RWPE2 (cell line): Measurements from ENCODE around the gene SSTR3.

Source experiments
- ATAC-seq: fragments of 200-7000 bp; cut with Tn5 transposase; 3 replicates; pipeline ENCODE4 v1.9.1; 2021; ENCODE audit warnings: low read depth
- DNase-seq: peaks from one replicate; pipeline ENCODE4 v3.0.0-alpha.2; 2020; ENCODE audit warnings: low spot score
- H3K27ac ChIP-seq: fragments of 450-650 bp; 2 replicates; pipeline ENCODE4 v1.5.1; 2017; ENCODE audit warnings: mild to moderate bottlenecking; ENCODE audit not compliant: poor library complexity, severe bottlenecking
- H3K27me3 ChIP-seq: fragments of 250-450 bp; sonication (Bioruptor Pico); 2 replicates; pipeline ENCODE4 v1.5.1; 2021; ENCODE audit warnings: mild to moderate bottlenecking, moderate library complexity; ENCODE audit not compliant: insufficient read depth, poor library complexity, severe bottlenecking
- H3K36me3 ChIP-seq: fragments of 250-450 bp; sonication (Bioruptor Pico); 2 replicates; pipeline ENCODE4 v1.5.1; 2020; ENCODE audit warnings: low read depth, mild to moderate bottlenecking, moderate library complexity
- H3K4me1 ChIP-seq: fragments of 250-450 bp; sonication (Bioruptor Pico); 2 replicates; pipeline ENCODE4 v1.5.1; 2021; ENCODE audit warnings: mild to moderate bottlenecking, moderate library complexity; ENCODE audit not compliant: insufficient read depth, poor library complexity, severe bottlenecking
- H3K4me3 ChIP-seq: fragments of 250-450 bp; sonication (Bioruptor Pico); 2 replicates; pipeline ENCODE4 v1.5.1; 2021; ENCODE audit warnings: mild to moderate bottlenecking, moderate library complexity; ENCODE audit not compliant: severe bottlenecking
- H3K9me3 ChIP-seq: fragments of 250-450 bp; sonication (Bioruptor Pico); 2 replicates; pipeline ENCODE4 v1.5.1; 2021; ENCODE audit warnings: mild to moderate bottlenecking, moderate library complexity; ENCODE audit not compliant: severe bottlenecking
- CTCF ChIP-seq: fragments of 450-650 bp; IDR thresholded peaks from one replicate; pipeline ENCODE4 v1.5.1; 2017; ENCODE audit warnings: mild to moderate bottlenecking, moderate library complexity; ENCODE audit not compliant: poor library complexity, severe bottlenecking

The SSTR3 gene

GRCh38 chr22:37175414-37176281 is 36.6 kb downstream of the SSTR3 start:
- ATAC-seq (no peak), DNase-seq (peak; percentile 46)
- Histone ChIP-seq H3K27me3 (no peaks in the 10 kb centered on the region), H3K36me3 (no peaks in the 10 kb centered on the region), H3K27ac (no peak overlapping the region), H3K4me1 (peaks cover 8% of the 10 kb centered on the region), H3K4me3 (no peak overlapping the region), H3K9me3 (no peaks in the 10 kb centered on the region)
- no peak for TF ChIP-seq CTCF

DNA sequence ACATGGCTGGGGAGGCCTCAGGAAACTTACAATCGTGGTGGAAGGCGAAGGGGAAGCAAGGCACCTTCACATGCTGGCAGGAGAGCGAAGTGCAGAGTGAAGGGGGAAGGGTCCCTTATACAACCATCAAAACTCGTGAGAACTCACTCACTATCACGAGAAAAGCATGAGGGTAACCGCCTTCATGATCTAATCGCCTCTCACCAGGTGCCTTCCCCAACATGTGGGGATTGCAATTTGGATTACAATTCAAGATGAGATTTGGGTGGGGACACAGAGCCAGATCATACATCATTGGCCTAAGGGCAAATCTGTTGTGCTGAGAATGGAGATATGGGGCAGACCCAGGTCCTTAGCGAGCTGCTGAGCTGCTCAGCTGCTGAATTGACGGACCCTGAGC is 37.3 kb downstream of the SSTR3 start:
- Histone ChIP-seq H3K27ac (no peak overlapping the region), H3K4me1 (peaks cover 8% of the 10 kb centered on the region), H3K9me3 (no peaks in the 10 kb centered on the region), H3K36me3 (no peaks in the 10 kb centered on the region), H3K27me3 (no peaks in the 10 kb centered on the region), H3K4me3 (no peak overlapping the region)
- ATAC-seq (no peak), DNase-seq (peak; percentile 13)
- TF ChIP-seq CTCF, result no peak

GRCh38 chr22:37173709-37174108 is 38.6 kb downstream of the SSTR3 start:
- Histone ChIP-seq H3K36me3 (no peaks in the 10 kb centered on the region), H3K9me3 (no peaks in the 10 kb centered on the region), H3K27me3 (no peaks in the 10 kb centered on the region), H3K27ac (no peak overlapping the region), H3K4me3 (no peak overlapping the region), H3K4me1 (peaks cover 8% of the 10 kb centered on the region)
- ATAC-seq (no peak), DNase-seq (peak; percentile 30)
- no peak for TF ChIP-seq CTCF

- no peaks in the 10 kb centered on the region for H3K36me3 ChIP-seq
- no peak for TF ChIP-seq CTCF
- H3K27me3 ChIP-seq, result no peaks in the 10 kb centered on the region
- no peaks in the 10 kb centered on the region for H3K9me3 ChIP-seq
- no peak overlapping the region for H3K4me3 ChIP-seq
- no peaks in the 10 kb centered on the region for H3K4me1 ChIP-seq
- DNase-seq (peak; percentile 27), ATAC-seq (no peak)
- H3K27ac ChIP-seq, result no peak overlapping the region
These were observed 39.7 kb downstream of the SSTR3 start for GRCh38 chr22:37172266-37173245.
